Fibroblast of mammary gland (primary cell): ENCODE results near the gene CCDC141.
A peak's percentile ranks its signal among the peaks of the same experiment; 100 is the strongest.

Experiments used
- DNase-seq: peaks from one replicate; pipeline ENCODE4 v3.0.0-alpha.2; 2010; ENCODE audit warnings: low read depth
- H3K4me3 ChIP-seq: 2 replicates; pipeline ENCODE4 v1.5.1; 2011; ENCODE audit warnings: low read depth, mild to moderate bottlenecking, low read length, moderate library complexity; ENCODE audit not compliant: control insufficient read depth
- TF ChIP-seq, protein P1 (sequence below): conservative IDR thresholded peaks from 2 replicates; pipeline ENCODE4 v1.5.1; 2011; ENCODE audit warnings: low read depth, low read length, inconsistent platforms; ENCODE audit not compliant: control insufficient read depth, insufficient read depth

The CCDC141 gene

DNA sequence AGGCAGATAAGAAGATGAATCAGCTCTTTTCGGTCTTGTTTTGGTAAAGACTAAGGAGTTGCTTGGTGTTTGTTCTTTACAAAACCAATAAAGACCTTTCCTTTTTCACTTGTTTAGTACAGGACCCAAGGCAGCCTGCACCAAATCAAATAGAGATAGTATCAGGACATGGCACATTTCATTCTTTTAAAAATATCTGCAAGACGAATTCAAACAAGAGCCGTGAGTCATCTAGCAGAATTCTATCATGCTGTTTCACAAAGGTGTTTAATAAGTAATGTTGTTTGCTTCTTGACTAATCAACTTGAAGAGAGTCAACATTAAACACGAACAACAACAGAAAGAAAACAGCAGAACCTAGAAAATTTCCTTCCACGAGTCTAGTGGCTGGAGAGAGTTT, 139.9 kb downstream of the CCDC141 start:
- H3K4me3 ChIP-seq: no peak overlapping the region
- TF ChIP-seq, protein P1, sequence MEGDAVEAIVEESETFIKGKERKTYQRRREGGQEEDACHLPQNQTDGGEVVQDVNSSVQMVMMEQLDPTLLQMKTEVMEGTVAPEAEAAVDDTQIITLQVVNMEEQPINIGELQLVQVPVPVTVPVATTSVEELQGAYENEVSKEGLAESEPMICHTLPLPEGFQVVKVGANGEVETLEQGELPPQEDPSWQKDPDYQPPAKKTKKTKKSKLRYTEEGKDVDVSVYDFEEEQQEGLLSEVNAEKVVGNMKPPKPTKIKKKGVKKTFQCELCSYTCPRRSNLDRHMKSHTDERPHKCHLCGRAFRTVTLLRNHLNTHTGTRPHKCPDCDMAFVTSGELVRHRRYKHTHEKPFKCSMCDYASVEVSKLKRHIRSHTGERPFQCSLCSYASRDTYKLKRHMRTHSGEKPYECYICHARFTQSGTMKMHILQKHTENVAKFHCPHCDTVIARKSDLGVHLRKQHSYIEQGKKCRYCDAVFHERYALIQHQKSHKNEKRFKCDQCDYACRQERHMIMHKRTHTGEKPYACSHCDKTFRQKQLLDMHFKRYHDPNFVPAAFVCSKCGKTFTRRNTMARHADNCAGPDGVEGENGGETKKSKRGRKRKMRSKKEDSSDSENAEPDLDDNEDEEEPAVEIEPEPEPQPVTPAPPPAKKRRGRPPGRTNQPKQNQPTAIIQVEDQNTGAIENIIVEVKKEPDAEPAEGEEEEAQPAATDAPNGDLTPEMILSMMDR: no peak
- no peak for DNase-seq

DNA sequence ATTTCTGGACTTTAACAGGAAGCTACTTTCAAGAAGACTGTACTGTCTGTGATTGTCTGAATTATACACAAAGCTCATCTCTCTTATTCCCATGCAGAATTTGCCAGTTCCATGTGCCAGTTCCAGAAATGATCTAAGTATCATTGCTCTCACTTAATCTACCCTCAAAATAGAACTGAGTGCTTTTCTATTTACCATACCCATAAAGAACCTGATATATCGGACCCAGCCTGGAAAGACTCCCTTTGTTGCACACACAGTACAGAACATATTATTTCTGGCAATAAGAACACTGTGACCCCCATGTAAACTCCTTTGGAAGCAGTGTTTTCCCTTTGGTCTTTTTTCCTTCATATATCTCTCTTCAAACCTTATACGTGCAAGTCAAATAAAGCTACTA, 140.4 kb downstream of the CCDC141 start:
- DNase-seq: no peak
- TF ChIP-seq, protein P1: no peak
- no peak overlapping the region for H3K4me3 ChIP-seq

DNA sequence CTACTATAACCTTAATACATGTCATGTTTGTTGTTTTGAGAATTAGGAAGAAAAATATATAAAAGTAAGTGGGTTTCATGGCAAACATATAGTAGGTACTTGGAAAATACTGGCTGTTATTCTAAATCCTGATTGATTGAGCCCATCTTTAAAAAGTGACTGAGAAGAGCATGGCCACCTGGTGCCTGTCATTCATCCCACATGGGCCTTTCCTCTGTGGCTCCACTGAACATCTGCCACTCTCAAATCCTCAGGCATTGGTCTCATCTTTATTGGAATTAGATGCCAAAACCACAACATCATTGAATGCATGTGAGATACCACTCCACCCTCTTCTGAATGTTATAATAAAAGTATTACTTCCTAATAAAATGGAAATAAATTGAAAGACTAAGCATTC, 141.1 kb downstream of the CCDC141 start:
- DNase-seq: no peak
- no peak overlapping the region for H3K4me3 ChIP-seq
- TF ChIP-seq, protein P1: no peak

DNA sequence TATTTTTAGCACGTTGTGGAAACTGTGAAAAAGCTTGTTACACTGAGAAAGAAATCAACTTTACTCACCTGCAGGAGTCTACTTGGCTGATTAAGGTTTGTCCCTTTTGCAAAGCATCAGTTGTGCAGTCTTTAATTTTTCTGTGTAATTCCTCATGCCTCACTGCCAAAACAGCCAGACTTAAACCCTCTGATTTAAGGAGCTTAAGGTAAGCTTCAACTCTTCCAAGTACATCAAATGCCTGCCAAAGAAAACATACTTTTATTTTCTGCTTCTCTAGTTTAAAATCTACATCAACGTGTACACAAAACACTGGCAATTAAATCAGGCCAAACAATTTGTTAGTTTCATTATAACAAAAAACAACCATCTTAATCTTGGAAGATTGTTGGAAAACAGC, 144.7 kb downstream of the CCDC141 start:
- TF ChIP-seq, protein P1: no peak
- no peak for DNase-seq
- no peak overlapping the region for H3K4me3 ChIP-seq

DNA sequence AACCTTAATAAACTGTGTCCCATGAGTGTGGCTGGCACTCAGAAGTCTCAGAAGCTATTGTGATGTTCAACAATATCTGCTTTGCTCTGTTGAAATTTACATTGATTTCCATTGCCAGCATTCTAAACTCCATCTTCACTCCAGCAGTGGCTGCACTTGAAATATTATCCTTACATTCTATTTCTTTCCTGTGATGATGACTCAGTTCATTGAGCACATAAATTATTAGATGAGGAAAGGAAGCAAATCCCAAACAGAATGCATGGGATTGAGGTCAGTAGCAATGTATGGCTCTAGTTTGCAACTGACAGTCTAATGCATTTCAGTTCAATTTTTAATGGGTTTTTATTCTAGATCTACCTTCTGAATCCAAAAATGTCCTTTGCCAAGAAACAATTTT, 150.3 kb downstream of the CCDC141 start:
- no peak overlapping the region for H3K4me3 ChIP-seq
- DNase-seq: peak; percentile 40
- TF ChIP-seq, protein P1: no peak

DNA sequence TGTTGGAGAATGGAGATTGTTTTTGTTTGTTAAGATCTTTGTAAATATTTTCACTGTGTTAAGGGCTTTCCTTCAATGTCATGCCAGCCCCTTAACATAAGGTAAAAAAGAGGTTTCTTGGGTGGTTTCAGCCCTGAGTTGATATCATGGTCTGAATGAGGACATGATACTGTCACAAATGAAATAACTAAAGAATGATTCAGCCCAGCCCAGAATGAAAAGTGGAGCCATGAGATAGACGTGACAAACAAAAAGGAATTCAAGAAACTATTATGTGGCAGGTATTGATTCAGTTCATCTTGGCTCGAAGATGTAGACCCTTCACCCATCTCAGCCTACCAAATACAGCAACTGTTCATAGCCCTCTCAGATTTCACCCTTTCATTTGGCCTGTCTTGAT, 154.1 kb downstream of the CCDC141 start:
- no peak overlapping the region for H3K4me3 ChIP-seq
- TF ChIP-seq, protein P1: no peak
- DNase-seq: no peak

DNA sequence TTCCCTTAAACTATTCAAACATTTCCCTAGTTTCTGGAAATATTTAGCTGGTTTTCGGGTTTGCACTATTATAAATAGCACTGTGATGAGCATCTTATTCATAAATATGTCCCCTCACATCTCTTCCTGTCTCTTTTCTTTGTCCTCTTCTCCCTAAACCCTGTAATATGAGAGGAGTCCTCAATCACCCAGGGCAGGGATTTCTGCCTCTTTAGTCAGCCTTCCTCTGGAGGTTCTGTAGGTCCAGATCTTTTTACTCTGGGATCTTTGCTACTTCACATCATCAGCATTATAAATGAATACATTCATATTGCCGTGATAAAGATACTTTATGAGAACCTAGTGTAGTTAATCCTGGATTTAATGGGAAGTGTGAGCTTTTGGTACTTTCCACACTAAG, 154.8 kb downstream of the CCDC141 start:
- TF ChIP-seq, protein P1: no peak
- DNase-seq: no peak
- H3K4me3 ChIP-seq: no peak overlapping the region
